HEK293 (cell line): Measurements from ENCODE around the gene CD96.

Experiments
- CTCF ChIP-seq: fragments of 450-650 bp; formaldehyde crosslinking; IDR thresholded peaks from 2 replicates; pipeline ENCODE4 v1.5.1; 2016; ENCODE audit warnings: missing biosample characterization, missing genetic modification characterization
- HOXD13 ChIP-seq: sonication (generic); formaldehyde crosslinking; IDR thresholded peaks from 2 replicates; pipeline ENCODE4 v1.8.0; 2022; ENCODE audit warnings: missing genetic modification reagents, borderline replicate concordance
- PRDM2 ChIP-seq: fragments of 450-650 bp; formaldehyde crosslinking; IDR thresholded peaks from 2 replicates; pipeline ENCODE4 v1.5.1; 2016; ENCODE audit warnings: missing biosample characterization, missing genetic modification characterization, borderline replicate concordance
- REST ChIP-seq: fragments of 450-650 bp; formaldehyde crosslinking; IDR thresholded peaks from 2 replicates; pipeline ENCODE4 v1.5.1; 2016; ENCODE audit warnings: missing biosample characterization, missing genetic modification characterization
- WT1 ChIP-seq: fragments of 450-650 bp; formaldehyde crosslinking; IDR thresholded peaks from 2 replicates; pipeline ENCODE4 v1.5.1; 2016; ENCODE audit warnings: missing biosample characterization, missing genetic modification characterization
- ZBTB7A ChIP-seq: fragments of 450-650 bp; formaldehyde crosslinking; IDR thresholded peaks from 2 replicates; pipeline ENCODE4 v1.5.1; 2016; ENCODE audit warnings: low read depth, missing biosample characterization, missing genetic modification characterization
- ZFP41 ChIP-seq: fragments of 450-650 bp; formaldehyde crosslinking; IDR thresholded peaks from 2 replicates; pipeline ENCODE4 v1.5.1; 2016; ENCODE audit warnings: missing biosample characterization, missing genetic modification characterization, borderline replicate concordance

GRCh38 chr3:111636366-111636885 lies 94.4 kb downstream of the CD96 start:
- TF ChIP-seq HOXD13 (CRISPR knock-in tag): no peak
- TF ChIP-seq CTCF: no peak
- TF ChIP-seq WT1 (tag by site-specific recombination): no peak
- TF ChIP-seq ZFP41 (tag by site-specific recombination): no peak
- TF ChIP-seq ZBTB7A (tag by site-specific recombination): no peak
- TF ChIP-seq REST (tag by site-specific recombination): no peak
- TF ChIP-seq PRDM2 (tag by site-specific recombination): no peak
